ENCODE data around the gene GASK1A.

DNA sequence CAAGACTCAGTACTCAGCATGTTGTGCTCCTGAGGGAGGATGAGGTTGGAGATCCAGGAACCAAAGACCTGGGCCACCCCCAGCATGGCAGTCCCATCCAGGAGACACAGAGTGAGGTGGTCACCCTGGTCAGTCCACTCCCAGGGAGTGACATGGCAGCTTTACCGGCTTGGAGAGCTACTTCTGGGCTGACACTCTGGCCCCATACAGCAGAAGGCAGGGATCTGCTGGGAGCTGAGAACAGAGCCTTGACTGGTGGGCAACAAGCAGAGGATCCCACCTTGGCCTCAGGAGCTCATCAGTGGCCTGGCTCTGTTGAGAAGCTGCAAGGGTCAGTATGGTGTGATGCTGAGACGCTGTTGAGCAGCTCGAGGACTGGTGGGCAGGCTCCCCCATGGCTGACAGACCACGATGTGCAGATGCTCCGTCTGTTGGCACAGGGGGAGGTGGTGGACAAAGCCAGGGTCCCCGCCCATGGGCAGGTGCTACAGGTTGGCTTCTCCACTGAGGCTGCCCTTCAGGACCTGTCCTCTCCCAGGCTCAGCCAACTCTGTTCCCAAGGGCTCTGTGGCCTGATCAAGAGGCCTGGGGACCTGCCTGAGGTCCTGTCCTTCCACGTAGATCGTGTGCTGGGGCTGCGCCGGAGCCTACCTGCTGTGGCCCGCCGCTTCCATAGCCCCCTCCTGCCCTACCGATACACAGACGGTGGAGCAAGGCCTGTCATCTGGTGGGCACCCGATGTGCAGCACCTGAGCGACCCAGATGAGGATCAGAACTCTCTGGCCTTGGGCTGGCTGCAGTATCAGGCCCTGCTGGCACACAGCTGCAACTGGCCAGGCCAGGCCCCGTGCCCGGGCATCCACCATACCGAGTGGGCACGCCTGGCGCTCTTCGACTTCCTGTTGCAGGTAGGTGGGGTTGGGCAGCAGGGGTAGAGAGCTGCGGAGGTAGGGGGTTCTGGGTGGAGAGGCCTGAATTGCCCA lies 53.8 kb downstream of the GASK1A start:
- TF ChIP-seq, protein P1, sequence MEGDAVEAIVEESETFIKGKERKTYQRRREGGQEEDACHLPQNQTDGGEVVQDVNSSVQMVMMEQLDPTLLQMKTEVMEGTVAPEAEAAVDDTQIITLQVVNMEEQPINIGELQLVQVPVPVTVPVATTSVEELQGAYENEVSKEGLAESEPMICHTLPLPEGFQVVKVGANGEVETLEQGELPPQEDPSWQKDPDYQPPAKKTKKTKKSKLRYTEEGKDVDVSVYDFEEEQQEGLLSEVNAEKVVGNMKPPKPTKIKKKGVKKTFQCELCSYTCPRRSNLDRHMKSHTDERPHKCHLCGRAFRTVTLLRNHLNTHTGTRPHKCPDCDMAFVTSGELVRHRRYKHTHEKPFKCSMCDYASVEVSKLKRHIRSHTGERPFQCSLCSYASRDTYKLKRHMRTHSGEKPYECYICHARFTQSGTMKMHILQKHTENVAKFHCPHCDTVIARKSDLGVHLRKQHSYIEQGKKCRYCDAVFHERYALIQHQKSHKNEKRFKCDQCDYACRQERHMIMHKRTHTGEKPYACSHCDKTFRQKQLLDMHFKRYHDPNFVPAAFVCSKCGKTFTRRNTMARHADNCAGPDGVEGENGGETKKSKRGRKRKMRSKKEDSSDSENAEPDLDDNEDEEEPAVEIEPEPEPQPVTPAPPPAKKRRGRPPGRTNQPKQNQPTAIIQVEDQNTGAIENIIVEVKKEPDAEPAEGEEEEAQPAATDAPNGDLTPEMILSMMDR (conservative IDR thresholded peaks at IDR 0.05 in 1 of 2, IDR thresholded peaks at IDR 0.05 in 1 of 2; ENCODE audit: extremely low read depth in 1 of 2, insufficient read depth in 1 of 2, low read depth in 1 of 2, low read length in 2 of 2), result no peak
- no peak for TF ChIP-seq EZH2 (IDR thresholded peaks at IDR 0.05; ENCODE audit: borderline replicate concordance, low read length)

Measured in mammary epithelial cell (primary cell).